ENCODE results near the gene WASF1. TPM values are rescaled to one million over a fixed set of nuclear protein-coding genes. Genes with fewer than 3 reads are reported as not detected.

WASF1 gene
- total RNA-seq, 1 experiment from 2014 or later: 22.3 TPM

DNA sequence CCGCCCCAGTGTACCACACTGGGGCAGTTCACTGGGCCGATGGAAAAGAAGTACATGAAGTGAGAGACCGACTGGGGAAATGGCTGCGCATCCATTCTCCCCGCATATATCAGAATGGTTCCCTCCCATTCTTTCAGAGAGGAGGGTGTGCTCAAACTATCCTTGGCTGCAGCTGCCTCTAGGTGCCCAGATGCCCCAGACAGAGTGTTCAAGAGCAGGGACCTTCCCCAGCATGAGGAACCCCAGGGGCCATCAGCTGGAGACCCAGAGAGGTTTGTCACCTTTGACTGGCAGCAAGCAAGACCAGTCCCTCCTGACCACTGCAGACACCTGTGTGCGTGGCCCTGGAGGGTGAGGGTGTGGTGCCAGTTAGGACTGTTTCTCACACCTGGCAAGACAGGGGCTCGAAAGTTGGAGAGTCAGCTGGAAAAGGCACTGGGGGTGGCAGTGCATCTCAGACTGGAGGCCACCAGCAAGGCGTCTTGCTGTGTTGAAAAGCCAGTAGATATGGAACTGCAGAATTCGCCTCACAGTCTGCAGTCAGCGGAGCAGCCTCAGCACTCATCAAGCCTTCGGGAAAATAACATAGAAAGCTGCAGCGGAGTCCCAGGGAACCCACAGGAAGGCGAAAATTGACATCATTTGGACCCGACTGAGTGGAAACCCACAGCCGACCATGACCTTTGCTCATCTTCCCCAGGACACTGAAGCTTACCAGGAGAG is 124.6 kb downstream of the WASF1 start:
- H3K27me3 Mint-ChIP-seq (ENCODE audit: low read depth): no peaks in the 10 kb centered on the region
- no peak overlapping the region for H3K4me3 Mint-ChIP-seq
- H3K9me3 Mint-ChIP-seq: no peaks in the 10 kb centered on the region
- H3K27ac Mint-ChIP-seq: no peak overlapping the region
- ChIA-PET POLR2A (no interaction called here), CTCF (interaction anchor here (0.9 to 1.8 kb wide), 2 partner anchors 15 to 335 kb away, joined by 3 to 9 read pairs; no protein-coding TSS in a partner anchor)
- H3K36me3 Mint-ChIP-seq: no peaks in the 10 kb centered on the region
- no peak for DNase-seq (ENCODE audit: low spot score)
- peaks cover 12% of the 10 kb centered on the region for H3K4me1 Mint-ChIP-seq
- no peak for ATAC-seq
- TF ChIP-seq, protein P1, sequence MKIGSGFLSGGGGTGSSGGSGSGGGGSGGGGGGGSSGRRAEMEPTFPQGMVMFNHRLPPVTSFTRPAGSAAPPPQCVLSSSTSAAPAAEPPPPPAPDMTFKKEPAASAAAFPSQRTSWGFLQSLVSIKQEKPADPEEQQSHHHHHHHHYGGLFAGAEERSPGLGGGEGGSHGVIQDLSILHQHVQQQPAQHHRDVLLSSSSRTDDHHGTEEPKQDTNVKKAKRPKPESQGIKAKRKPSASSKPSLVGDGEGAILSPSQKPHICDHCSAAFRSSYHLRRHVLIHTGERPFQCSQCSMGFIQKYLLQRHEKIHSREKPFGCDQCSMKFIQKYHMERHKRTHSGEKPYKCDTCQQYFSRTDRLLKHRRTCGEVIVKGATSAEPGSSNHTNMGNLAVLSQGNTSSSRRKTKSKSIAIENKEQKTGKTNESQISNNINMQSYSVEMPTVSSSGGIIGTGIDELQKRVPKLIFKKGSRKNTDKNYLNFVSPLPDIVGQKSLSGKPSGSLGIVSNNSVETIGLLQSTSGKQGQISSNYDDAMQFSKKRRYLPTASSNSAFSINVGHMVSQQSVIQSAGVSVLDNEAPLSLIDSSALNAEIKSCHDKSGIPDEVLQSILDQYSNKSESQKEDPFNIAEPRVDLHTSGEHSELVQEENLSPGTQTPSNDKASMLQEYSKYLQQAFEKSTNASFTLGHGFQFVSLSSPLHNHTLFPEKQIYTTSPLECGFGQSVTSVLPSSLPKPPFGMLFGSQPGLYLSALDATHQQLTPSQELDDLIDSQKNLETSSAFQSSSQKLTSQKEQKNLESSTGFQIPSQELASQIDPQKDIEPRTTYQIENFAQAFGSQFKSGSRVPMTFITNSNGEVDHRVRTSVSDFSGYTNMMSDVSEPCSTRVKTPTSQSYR (CRISPR knock-in tag; IDR thresholded peaks at IDR 0.05): no peak

GRCh38 chr6:110053395-110054240 is 125.9 kb downstream of the WASF1 start:
- POLR2A ChIA-PET: no interaction called here
- Mint-ChIP-seq H3K27me3 (ENCODE audit: low read depth) (no peaks in the 10 kb centered on the region), H3K9me3 (peaks cover 2% of the 10 kb centered on the region; the same call in 1 of the 2 replicates), H3K4me3 (no peak overlapping the region), H3K27ac (no peak overlapping the region), H3K36me3 (no peaks in the 10 kb centered on the region), H3K4me1 (peaks cover 17% of the 10 kb centered on the region)
- CTCF ChIA-PET: interaction anchor here (0.6 to 1.8 kb wide), 4 partner anchors 14 to 270 kb away, joined by 3 to 11 read pairs (median 6); no protein-coding TSS in a partner anchor
- ATAC-seq (peak; percentile 72), DNase-seq (ENCODE audit: low spot score) (no peak)
- TF ChIP-seq GRHL2 (CRISPR knock-in tag; IDR thresholded peaks at IDR 0.05; ENCODE audit: insufficient replicate concordance, severe bottlenecking) (no peak), CTCF (IDR thresholded peaks at IDR 0.05) (peak; percentile 32; the same call in 1 of the 2 replicates), ATF1 (CRISPR knock-in tag; IDR thresholded peaks at IDR 0.05) (no peak), RORB (CRISPR knock-in tag; IDR thresholded peaks at IDR 0.05) (no peak), OVOL2 (CRISPR knock-in tag; IDR thresholded peaks at IDR 0.05; ENCODE audit: borderline replicate concordance) (no peak)
- TF ChIP-seq, protein P2, sequence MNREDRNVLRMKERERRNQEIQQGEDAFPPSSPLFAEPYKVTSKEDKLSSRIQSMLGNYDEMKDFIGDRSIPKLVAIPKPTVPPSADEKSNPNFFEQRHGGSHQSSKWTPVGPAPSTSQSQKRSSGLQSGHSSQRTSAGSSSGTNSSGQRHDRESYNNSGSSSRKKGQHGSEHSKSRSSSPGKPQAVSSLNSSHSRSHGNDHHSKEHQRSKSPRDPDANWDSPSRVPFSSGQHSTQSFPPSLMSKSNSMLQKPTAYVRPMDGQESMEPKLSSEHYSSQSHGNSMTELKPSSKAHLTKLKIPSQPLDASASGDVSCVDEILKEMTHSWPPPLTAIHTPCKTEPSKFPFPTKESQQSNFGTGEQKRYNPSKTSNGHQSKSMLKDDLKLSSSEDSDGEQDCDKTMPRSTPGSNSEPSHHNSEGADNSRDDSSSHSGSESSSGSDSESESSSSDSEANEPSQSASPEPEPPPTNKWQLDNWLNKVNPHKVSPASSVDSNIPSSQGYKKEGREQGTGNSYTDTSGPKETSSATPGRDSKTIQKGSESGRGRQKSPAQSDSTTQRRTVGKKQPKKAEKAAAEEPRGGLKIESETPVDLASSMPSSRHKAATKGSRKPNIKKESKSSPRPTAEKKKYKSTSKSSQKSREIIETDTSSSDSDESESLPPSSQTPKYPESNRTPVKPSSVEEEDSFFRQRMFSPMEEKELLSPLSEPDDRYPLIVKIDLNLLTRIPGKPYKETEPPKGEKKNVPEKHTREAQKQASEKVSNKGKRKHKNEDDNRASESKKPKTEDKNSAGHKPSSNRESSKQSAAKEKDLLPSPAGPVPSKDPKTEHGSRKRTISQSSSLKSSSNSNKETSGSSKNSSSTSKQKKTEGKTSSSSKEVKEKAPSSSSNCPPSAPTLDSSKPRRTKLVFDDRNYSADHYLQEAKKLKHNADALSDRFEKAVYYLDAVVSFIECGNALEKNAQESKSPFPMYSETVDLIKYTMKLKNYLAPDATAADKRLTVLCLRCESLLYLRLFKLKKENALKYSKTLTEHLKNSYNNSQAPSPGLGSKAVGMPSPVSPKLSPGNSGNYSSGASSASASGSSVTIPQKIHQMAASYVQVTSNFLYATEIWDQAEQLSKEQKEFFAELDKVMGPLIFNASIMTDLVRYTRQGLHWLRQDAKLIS (CRISPR knock-in tag; IDR thresholded peaks at IDR 0.05; ENCODE audit: borderline replicate concordance): no peak

DNA sequence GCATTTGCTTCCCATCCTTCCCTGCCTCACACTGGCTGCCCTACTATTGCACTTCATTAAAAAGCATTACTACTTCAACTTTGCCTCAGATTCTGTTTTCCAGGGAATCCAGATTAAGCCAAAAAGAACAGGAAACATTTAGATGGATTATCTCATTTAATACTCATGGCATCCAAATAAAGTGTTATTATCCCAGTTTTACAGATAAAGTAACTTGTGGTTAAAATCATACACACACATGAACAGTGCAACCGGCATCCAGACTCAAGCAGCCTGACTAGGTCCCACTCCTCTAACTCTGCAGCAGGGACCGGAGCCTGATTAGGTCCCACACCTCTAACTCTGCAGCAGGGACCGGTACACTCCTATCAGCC is 129.0 kb downstream of the WASF1 start:
- H3K9me3 Mint-ChIP-seq: peaks cover 20% of the 10 kb centered on the region
- no peak for TF ChIP-seq MXD4 (CRISPR knock-in tag; IDR thresholded peaks at IDR 0.05; ENCODE audit: borderline replicate concordance)
- TF ChIP-seq, protein P3, sequence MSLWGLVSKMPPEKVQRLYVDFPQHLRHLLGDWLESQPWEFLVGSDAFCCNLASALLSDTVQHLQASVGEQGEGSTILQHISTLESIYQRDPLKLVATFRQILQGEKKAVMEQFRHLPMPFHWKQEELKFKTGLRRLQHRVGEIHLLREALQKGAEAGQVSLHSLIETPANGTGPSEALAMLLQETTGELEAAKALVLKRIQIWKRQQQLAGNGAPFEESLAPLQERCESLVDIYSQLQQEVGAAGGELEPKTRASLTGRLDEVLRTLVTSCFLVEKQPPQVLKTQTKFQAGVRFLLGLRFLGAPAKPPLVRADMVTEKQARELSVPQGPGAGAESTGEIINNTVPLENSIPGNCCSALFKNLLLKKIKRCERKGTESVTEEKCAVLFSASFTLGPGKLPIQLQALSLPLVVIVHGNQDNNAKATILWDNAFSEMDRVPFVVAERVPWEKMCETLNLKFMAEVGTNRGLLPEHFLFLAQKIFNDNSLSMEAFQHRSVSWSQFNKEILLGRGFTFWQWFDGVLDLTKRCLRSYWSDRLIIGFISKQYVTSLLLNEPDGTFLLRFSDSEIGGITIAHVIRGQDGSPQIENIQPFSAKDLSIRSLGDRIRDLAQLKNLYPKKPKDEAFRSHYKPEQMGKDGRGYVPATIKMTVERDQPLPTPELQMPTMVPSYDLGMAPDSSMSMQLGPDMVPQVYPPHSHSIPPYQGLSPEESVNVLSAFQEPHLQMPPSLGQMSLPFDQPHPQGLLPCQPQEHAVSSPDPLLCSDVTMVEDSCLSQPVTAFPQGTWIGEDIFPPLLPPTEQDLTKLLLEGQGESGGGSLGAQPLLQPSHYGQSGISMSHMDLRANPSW (CRISPR knock-in tag; conservative IDR thresholded peaks at IDR 0.05; ENCODE audit: low read depth): no peak
- TF ChIP-seq, protein P4, sequence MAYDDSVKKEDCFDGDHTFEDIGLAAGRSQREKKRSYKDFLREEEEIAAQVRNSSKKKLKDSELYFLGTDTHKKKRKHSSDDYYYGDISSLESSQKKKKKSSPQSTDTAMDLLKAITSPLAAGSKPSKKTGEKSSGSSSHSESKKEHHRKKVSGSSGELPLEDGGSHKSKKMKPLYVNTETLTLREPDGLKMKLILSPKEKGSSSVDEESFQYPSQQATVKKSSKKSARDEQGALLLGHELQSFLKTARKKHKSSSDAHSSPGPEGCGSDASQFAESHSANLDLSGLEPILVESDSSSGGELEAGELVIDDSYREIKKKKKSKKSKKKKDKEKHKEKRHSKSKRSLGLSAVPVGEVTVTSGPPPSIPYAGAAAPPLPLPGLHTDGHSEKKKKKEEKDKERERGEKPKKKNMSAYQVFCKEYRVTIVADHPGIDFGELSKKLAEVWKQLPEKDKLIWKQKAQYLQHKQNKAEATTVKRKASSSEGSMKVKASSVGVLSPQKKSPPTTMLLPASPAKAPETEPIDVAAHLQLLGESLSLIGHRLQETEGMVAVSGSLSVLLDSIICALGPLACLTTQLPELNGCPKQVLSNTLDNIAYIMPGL (CRISPR knock-in tag; IDR thresholded peaks at IDR 0.05): no peak
- no peak for TF ChIP-seq NFE2L1 (CRISPR knock-in tag; IDR thresholded peaks at IDR 0.05)

More for the DNA sequence above, 129.0 kb downstream of the WASF1 start:
- Mint-ChIP-seq H3K36me3 (0 out of 2 replicates have a peak, but pooled peaks cover 4% of the 10 kb centered on the region), H3K4me1 (peaks cover 10% of the 10 kb centered on the region), H3K27me3 (ENCODE audit: low read depth) (no peaks in the 10 kb centered on the region), H3K4me3 (no peak overlapping the region), H3K27ac (no peak overlapping the region)
- CTCF ChIA-PET: interaction anchor here (3.0 kb wide), 1 partner anchor 11 kb away, joined by 29 read pairs; no protein-coding TSS in a partner anchor
- ATAC-seq: no peak
- DNase-seq (ENCODE audit: low spot score): no peak
- POLR2A ChIA-PET: no interaction called here

Data from WTC11 (cell line).